Heart right ventricle (tissue), 16 donors: Measurements from ENCODE around the gene MTSS2. TPM values are rescaled to one million over a fixed set of nuclear protein-coding genes. Genes with fewer than 3 reads are reported as not detected.
A peak's percentile ranks its signal among the peaks of the same experiment; 100 is the strongest.

Experiments used
- ATAC-seq, 8 donors: fragments of 200-7000 bp; cut with Tn5 transposase; one replicate each; pipeline ENCODE4 v1.9.1; 2020; ENCODE audit warnings: mild to moderate bottlenecking in 8 of 8, moderate library complexity in 8 of 8, moderate number of reproducible peaks in 1 of 8
- DNase-seq, 2 donors: peaks; one replicate each; pipeline ENCODE4 v3.0.0-alpha.2; 2020
- H3K27ac ChIP-seq, 10 donors: fragments of 200-600 bp; sonication (generic) in 2 of 10; one replicate each; pipeline versions ENCODE4 v1.5.0 to v1.8.0; 2020 to 2022; ENCODE audit warnings: mild to moderate bottlenecking in 3 of 10
- H3K27me3 ChIP-seq, 7 donors: fragments of 200-600 bp; one replicate each; pipeline ENCODE4 v1.8.0; 2021 to 2022; ENCODE audit warnings: mild to moderate bottlenecking in 2 of 7
- H3K36me3 ChIP-seq, 9 donors: fragments of 200-600 bp; sonication (generic) in 1 of 9; one replicate each; pipeline versions ENCODE4 v1.5.0 to v1.8.0; 2020 to 2022; ENCODE audit warnings: mild to moderate bottlenecking in 2 of 9
- H3K4me1 ChIP-seq, 9 donors: fragments of 200-600 bp; sonication (generic) in 1 of 9; one replicate each; pipeline versions ENCODE4 v1.5.0 to v1.8.0; 2020 to 2022; ENCODE audit warnings: mild to moderate bottlenecking in 4 of 9
- H3K4me3 ChIP-seq, 10 donors: fragments of 200-600 bp; sonication (generic) in 2 of 10; one replicate each; pipeline versions ENCODE4 v1.5.0 to v1.8.0; 2020 to 2022; ENCODE audit warnings: mild to moderate bottlenecking in 7 of 10, moderate library complexity in 2 of 10
- H3K9me3 ChIP-seq, 11 donors: fragments of 200-600 bp in 10 of 11; sonication (generic) in 2 of 11; one replicate each; pipeline versions ENCODE4 v1.5.0 to v1.8.0; 2013 to 2022; ENCODE audit warnings: mild to moderate bottlenecking in 2 of 11, control low read depth in 1 of 11, moderate library complexity in 1 of 11
- WGBS, 2 donors: extraction: QIAGEN DNeasy Blood & Tissue Kit; methylation state at CpG; one replicate each; pipeline ENCODE4 v1.1.7; 2013; ENCODE audit warnings: inconsistent platforms in 1 of 2; 5-methylcytosine and 5-hydroxymethylcytosine counted together
- intact Hi-C, 10 donors: fragments of 100-400 bp; cut with DNase I; formaldehyde crosslinking; loops; one replicate each; pipeline versions ENCODE4 v1.11.1 to v1.14.2; 2022
- polyA plus RNA-seq, 2 donors: library from polyadenylated mRNA; stranded (reverse); fragments of 200-250 nt; gene quantifications; one replicate each; pipeline ENCODE4 v1.2.3, GENCODE V29; 2013
- total RNA-seq, 10 donors: library from RNA; stranded (reverse); fragmentation: NEBNext Ultra II Directional in 3 of 10; extraction: Animal tissue kit (Norgen Biotek cat#: 25700) in 3 of 10; gene quantifications; one replicate each; pipeline versions ENCODE4 v1.2.1 to v1.2.4, GENCODE V29; 2021 to 2023
- TF ChIP-seq, protein P1 (sequence below), 9 donors: fragments of 200-600 bp; sonication (generic) in 2 of 9; IDR thresholded peaks; one replicate each; pipeline versions ENCODE4 v1.5.0 to v1.8.0; 2021 to 2022; ENCODE audit warnings: antibody characterized with exemption in 9 of 9, mild to moderate bottlenecking in 5 of 9, moderate library complexity in 1 of 9
- donor health status: Arrhythmogenic right ventricular cardiomyopathy.
- donor health status: ischemic (EF 13 %, LVEDD 7.1; RV severe dilation, severe dysfunction).
- donor health status: healthy with polysubstance abuse.
- donor health status: DM: no; HTN: yes; CAD: no.
- donor health status: DM: no; HTN: no; CAD: no.
- donor health status: ischemic (EF 25% LVEDD 6.9; RV normal size, moderate dysfunction).
- donor health status: ischemic (EF 25% LVEDD 5.7; RV mildly dilated, moderate dysfunction).
- donor health status: healthy.
- donor health status: DM: yes; HTN: yes; CAD: no.
- donor health status: Ischemic cardiomyopathy.
- donor health status: ischemic (EF 35%, LVEDD 5.7; RV mildly dilated, moderate dysfunction).
- donor health status: nonischemic (EF 11% LVEDD 7.7; RV severe dilation, severe dysfunction).
- donor health status: DM: yes; HTN: yes; CAD: no.
- donor health status: PGD.
- donor health status: ischemic (EF 29% LVEDD 5.4; RV normal size, mild dysfunction).
- donor health status: nonischemic (EF 23%, LVEDD 6.1; RV moderate dilation, normal function).

Gene MTSS2
- total and polyA plus RNA-seq, 12 donors, result 39.0 to 121 (median 58.9) TPM

DNA sequence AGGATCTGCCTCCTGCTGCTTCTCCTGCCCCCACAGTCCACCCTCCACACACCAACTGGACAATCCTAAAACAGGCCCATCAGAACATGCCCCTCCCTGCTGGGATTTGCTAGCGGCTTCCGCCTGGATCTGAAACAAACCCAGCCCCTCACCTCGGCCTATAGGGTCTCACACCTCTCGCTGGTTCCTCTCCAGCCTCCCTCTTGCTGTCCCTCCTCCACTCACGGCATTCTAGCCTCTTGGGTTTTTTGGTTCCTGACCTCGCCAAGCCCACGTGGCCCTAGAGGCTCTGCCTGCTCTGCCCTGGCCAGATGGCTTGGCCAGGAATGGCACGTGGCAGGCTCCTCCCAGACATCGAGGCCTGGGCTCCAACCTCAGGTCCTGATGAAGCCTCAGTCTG lies 15.7 kb upstream of the MTSS2 start:
- TF ChIP-seq, protein P1, sequence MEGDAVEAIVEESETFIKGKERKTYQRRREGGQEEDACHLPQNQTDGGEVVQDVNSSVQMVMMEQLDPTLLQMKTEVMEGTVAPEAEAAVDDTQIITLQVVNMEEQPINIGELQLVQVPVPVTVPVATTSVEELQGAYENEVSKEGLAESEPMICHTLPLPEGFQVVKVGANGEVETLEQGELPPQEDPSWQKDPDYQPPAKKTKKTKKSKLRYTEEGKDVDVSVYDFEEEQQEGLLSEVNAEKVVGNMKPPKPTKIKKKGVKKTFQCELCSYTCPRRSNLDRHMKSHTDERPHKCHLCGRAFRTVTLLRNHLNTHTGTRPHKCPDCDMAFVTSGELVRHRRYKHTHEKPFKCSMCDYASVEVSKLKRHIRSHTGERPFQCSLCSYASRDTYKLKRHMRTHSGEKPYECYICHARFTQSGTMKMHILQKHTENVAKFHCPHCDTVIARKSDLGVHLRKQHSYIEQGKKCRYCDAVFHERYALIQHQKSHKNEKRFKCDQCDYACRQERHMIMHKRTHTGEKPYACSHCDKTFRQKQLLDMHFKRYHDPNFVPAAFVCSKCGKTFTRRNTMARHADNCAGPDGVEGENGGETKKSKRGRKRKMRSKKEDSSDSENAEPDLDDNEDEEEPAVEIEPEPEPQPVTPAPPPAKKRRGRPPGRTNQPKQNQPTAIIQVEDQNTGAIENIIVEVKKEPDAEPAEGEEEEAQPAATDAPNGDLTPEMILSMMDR (IDR thresholded peaks at IDR 0.05), result no peak
- H3K36me3 ChIP-seq, result peaks cover 0 to 10% (median 0%) of the 10 kb centered on the region in 9 donors
- WGBS, 2 donors, result 74 to 86% methylated on average over 9 of the region's 9 CpGs
- intact Hi-C loops, result no loop called here
- H3K27me3 ChIP-seq, result no peaks in the 10 kb centered on the region
- DNase-seq (no peak), ATAC-seq (no peak)
- H3K4me3 ChIP-seq, result no peak overlapping the region
- peak overlapping the region in 4 of 10 donors; percentile 13 to 83 (median 80) for H3K27ac ChIP-seq
- H3K9me3 ChIP-seq, result no peaks in the 10 kb centered on the region
- H3K4me1 ChIP-seq, result peaks cover 47 to 82% (median 62%) of the 10 kb centered on the region in 9 donors

DNA sequence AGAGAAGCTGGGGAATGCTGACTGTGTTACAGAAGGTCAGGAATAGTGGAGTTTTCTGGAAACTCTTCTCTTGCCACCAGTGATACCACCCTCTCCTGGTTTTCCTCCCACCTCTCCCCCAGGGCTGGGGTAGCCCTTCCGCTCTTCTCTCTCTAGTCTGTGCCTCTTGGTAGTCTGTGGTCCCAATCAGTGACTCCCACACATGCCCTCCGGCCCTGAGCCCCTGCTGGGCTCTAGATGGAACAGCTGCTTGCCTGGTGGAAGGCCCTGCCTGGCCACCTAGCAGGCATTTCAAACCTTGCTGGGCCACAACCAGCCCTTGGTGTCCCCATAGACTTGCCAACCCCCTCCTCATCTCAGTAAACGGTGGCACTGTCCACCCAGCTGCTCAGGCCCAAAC lies 15.2 kb upstream of the MTSS2 start:
- peaks cover 47 to 82% (median 65%) of the 10 kb centered on the region in 9 donors for H3K4me1 ChIP-seq

DNA sequence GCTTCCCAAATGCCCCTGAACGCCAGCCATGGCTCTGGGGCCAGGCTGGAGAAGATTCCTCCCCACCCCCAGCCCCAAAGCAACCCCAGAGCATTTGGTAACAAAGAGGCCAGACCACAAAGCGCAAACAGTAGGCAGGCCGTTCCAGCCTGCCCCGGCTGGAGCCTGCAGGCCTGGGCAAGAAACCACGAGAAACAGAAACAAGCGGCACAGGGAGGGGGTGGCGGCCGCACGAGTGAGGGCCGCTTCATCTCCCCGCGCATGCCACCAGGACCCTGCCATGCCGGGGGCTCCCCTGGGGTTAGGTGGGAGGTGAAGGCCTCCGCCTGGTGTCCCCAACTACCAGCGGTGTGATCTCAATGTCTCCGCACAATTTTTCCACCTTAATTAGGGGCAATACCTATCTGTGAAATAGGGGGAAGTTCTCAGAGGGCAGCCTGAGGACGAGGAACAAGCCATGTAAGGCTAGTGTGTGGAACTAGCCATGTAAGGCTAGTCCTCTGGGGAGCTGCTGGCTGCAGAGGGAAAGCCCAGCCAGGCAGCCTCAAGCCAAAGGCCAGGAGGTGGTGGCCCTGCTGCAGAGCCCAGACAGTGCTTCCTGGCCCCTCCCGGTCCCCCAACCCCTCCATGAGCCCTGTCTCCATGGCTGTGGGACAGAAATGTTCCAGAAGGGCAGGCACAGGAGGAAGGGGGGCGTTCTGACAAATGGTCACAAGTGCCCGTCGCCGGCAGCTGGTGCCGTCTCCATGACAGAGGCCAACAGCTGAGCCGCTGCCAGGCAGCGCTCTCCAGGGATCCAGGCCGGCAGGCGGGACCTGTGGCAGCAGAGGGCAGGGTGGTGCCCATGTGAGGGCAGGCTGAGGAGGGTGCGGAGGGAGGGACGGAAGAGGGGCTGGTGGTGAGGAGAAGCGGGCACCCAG lies 14.5 kb upstream of the MTSS2 start:
- H3K4me1 ChIP-seq, result peaks cover 47 to 89% (median 72%) of the 10 kb centered on the region in 9 donors
- DNase-seq, result peak; percentile 77 to 79
- peak; percentile 53 to 84 (median 74) for ATAC-seq
- H3K9me3 ChIP-seq, result no peaks in the 10 kb centered on the region
- no peaks in the 10 kb centered on the region for H3K27me3 ChIP-seq
- peaks cover 0 to 10% (median 0%) of the 10 kb centered on the region in 9 donors for H3K36me3 ChIP-seq
- H3K4me3 ChIP-seq, result no peak overlapping the region
- peak overlapping the region; percentile 38 to 83 (median 76) for H3K27ac ChIP-seq
- intact Hi-C loops, result no loop called here
- 73 to 75% methylated on average over 30 of the region's 30 CpGs for WGBS, 2 donors
- TF ChIP-seq, protein P1 (IDR thresholded peaks at IDR 0.05), result peak in 2 of 9 donors; percentile 25 to 38

More for the DNA sequence above, 15.2 kb upstream of the MTSS2 start:
- DNase-seq (no peak), ATAC-seq (no peak)
- 76 to 86% methylated on average over 3 of the region's 3 CpGs for WGBS, 2 donors
- TF ChIP-seq, protein P1 (IDR thresholded peaks at IDR 0.05), result no peak
- Histone ChIP-seq H3K9me3 (no peaks in the 10 kb centered on the region), H3K27ac (peak overlapping the region in 9 of 10 donors; percentile 38 to 83 (median 76)), H3K36me3 (peaks cover 0 to 10% (median 0%) of the 10 kb centered on the region in 9 donors), H3K27me3 (no peaks in the 10 kb centered on the region), H3K4me3 (no peak overlapping the region)
- intact Hi-C loops, result no loop called here

DNA sequence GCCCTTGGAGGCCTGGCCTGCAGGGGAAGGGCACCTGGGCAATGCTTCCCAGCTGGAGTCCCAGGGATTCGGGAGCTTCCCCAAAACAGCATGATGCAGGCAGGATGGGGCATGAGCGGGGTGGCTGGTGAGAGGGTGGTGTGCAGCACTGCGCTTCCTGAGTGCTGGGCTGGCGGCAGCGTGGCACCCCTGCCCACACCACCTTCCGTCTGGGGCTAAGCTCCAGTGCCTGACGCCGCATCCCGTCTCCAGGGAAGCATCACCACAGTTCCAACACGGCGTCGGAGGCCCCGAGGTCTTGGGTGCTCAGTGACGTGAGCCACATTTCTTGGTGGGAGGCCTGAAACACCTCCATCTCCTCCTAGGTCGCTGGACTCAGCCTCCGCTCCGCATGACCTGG lies 13.8 kb upstream of the MTSS2 start:
- 91 to 96% methylated on average over 17 of the region's 17 CpGs for WGBS, 2 donors
- Histone ChIP-seq H3K9me3 (no peaks in the 10 kb centered on the region), H3K4me3 (no peak overlapping the region), H3K4me1 (peaks cover 47 to 95% (median 78%) of the 10 kb centered on the region in 9 donors), H3K27me3 (no peaks in the 10 kb centered on the region), H3K36me3 (peaks cover 0 to 10% (median 0%) of the 10 kb centered on the region in 9 donors), H3K27ac (peak overlapping the region in 6 of 10 donors; percentile 70 to 83 (median 78))
- intact Hi-C loops, result loop anchor here in 1 of 10 donors (5.0 kb wide), 1 partner anchor 33 kb away; no protein-coding TSS in a partner anchor
- TF ChIP-seq, protein P1 (IDR thresholded peaks at IDR 0.05), result no peak
- DNase-seq (no peak), ATAC-seq (no peak)
